ENCODE data around the gene ATP9A. TPM values are rescaled to one million over a fixed set of nuclear protein-coding genes. Genes with fewer than 3 reads are reported as not detected.
"Not testable (repeated sequence)": the region's sequence is repeated elsewhere in the genome, so short reads cannot be mapped to it uniquely, and the experiment has no call there.

Gene ATP9A
- total RNA-seq, 1 donor from 2014 or later = 25.2 TPM

GRCh38 chr20:51650685-51651134 is 117.5 kb downstream of the ATP9A start:
- peaks cover 7% of the 10 kb centered on the region for H3K36me3 ChIP-seq
- TF ChIP-seq, protein P1, sequence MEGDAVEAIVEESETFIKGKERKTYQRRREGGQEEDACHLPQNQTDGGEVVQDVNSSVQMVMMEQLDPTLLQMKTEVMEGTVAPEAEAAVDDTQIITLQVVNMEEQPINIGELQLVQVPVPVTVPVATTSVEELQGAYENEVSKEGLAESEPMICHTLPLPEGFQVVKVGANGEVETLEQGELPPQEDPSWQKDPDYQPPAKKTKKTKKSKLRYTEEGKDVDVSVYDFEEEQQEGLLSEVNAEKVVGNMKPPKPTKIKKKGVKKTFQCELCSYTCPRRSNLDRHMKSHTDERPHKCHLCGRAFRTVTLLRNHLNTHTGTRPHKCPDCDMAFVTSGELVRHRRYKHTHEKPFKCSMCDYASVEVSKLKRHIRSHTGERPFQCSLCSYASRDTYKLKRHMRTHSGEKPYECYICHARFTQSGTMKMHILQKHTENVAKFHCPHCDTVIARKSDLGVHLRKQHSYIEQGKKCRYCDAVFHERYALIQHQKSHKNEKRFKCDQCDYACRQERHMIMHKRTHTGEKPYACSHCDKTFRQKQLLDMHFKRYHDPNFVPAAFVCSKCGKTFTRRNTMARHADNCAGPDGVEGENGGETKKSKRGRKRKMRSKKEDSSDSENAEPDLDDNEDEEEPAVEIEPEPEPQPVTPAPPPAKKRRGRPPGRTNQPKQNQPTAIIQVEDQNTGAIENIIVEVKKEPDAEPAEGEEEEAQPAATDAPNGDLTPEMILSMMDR (IDR thresholded peaks at IDR 0.05; ENCODE audit: borderline replicate concordance) = no peak
- no peak for DNase-seq
- no peaks in the 10 kb centered on the region for H3K27me3 ChIP-seq (ENCODE audit: low read depth)
- no peaks in the 10 kb centered on the region for H3K9me3 ChIP-seq (replicated peaks)
- intact Hi-C loops (cut with micrococcal nuclease) = no loop called here
- H3K4me1 ChIP-seq = peaks cover 17% of the 10 kb centered on the region
- no peak overlapping the region for H3K4me3 ChIP-seq
- no peak overlapping the region for H3K27ac ChIP-seq (replicated peaks)

DNA sequence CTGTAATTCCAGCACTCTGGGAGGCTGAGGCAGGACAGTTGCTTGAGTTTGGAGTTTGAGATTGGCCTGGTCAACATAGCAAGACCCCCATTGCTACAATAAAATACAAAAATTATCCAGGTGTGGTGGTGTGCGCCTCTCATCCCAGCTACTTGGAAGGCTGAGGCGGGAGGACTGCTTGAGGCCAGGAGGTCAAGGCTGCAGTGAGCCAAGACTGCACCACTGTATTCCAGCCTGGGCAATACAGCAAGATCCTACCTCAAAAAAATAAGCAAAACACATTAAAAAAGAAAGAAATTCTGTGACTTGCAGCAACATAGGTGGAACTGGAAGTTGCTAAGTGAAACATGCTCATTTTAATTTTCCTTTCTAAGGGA is 119.6 kb downstream of the ATP9A start:
- no peak overlapping the region for H3K27ac ChIP-seq (replicated peaks)
- intact Hi-C loops (cut with micrococcal nuclease) = no loop called here
- DNase-seq = no peak
- H3K36me3 ChIP-seq = peaks cover 6% of the 10 kb centered on the region
- no peaks in the 10 kb centered on the region for H3K9me3 ChIP-seq (replicated peaks)
- TF ChIP-seq, protein P1 (IDR thresholded peaks at IDR 0.05; ENCODE audit: borderline replicate concordance) = no peak
- no peaks in the 10 kb centered on the region for H3K27me3 ChIP-seq (ENCODE audit: low read depth)
- no peak overlapping the region for H3K4me3 ChIP-seq
- H3K4me1 ChIP-seq = peaks cover 17% of the 10 kb centered on the region

- intact Hi-C loops (cut with micrococcal nuclease) = no loop called here
- Histone ChIP-seq H3K4me3 (no peak overlapping the region), H3K27me3 (ENCODE audit: low read depth) (no peaks in the 10 kb centered on the region), H3K9me3 (replicated peaks) (no peaks in the 10 kb centered on the region), H3K4me1 (peaks cover 15% of the 10 kb centered on the region), H3K27ac (replicated peaks) (no peak overlapping the region), H3K36me3 (peaks cover 6% of the 10 kb centered on the region)
- TF ChIP-seq, protein P1 (IDR thresholded peaks at IDR 0.05; ENCODE audit: borderline replicate concordance) = no peak
- DNase-seq = no peak
Measured at GRCh38 chr20:51647674-51648570, 120.3 kb downstream of the ATP9A start.

- H3K9me3 ChIP-seq (replicated peaks); H3K27me3 ChIP-seq (ENCODE audit: low read depth); H3K4me1 ChIP-seq; DNase-seq; H3K4me3 ChIP-seq; intact Hi-C loops (cut with micrococcal nuclease); H3K27ac ChIP-seq (replicated peaks); H3K36me3 ChIP-seq: not testable (repeated sequence)
Measured at GRCh38 chr20:51643810-51644209, 124.4 kb downstream of the ATP9A start.

GRCh38 chr20:51643390-51643789 is 124.8 kb downstream of the ATP9A start:
- Histone ChIP-seq H3K27ac (replicated peaks) (no peak overlapping the region), H3K36me3 (no peaks in the 10 kb centered on the region), H3K9me3 (replicated peaks) (no peaks in the 10 kb centered on the region), H3K27me3 (ENCODE audit: low read depth) (no peaks in the 10 kb centered on the region), H3K4me1 (no peaks in the 10 kb centered on the region), H3K4me3 (no peak overlapping the region)
- intact Hi-C loops (cut with micrococcal nuclease) = no loop called here
- TF ChIP-seq, protein P1 (IDR thresholded peaks at IDR 0.05; ENCODE audit: borderline replicate concordance) = no peak
- DNase-seq = no peak

- intact Hi-C loops (cut with micrococcal nuclease) = no loop called here
- H3K36me3 ChIP-seq = no peaks in the 10 kb centered on the region
Measured at GRCh38 chr20:51641866-51642265, 126.3 kb downstream of the ATP9A start.

More at GRCh38 chr20:51641866-51642265, 126.3 kb downstream of the ATP9A start:
- TF ChIP-seq, protein P1 (IDR thresholded peaks at IDR 0.05; ENCODE audit: borderline replicate concordance) = no peak
- Histone ChIP-seq H3K4me1 (no peaks in the 10 kb centered on the region), H3K9me3 (replicated peaks) (no peaks in the 10 kb centered on the region), H3K27me3 (ENCODE audit: low read depth) (no peaks in the 10 kb centered on the region), H3K27ac (replicated peaks) (no peak overlapping the region), H3K4me3 (no peak overlapping the region)
- no peak for DNase-seq
